Stomach (tissue), 19 donors: Measurements from ENCODE around the gene FSTL3. TPM values are rescaled to one million over a fixed set of nuclear protein-coding genes. Genes with fewer than 3 reads are reported as not detected.
"Not testable (repeated sequence)": the region's sequence is repeated elsewhere in the genome, so short reads cannot be mapped to it uniquely, and the experiment has no call there.

Source experiments
- DNase-seq, 2 donors: peaks; one replicate each; pipeline versions ENCODE4 v3.0.0 to v3.0.0-alpha.2; 2013 to 2019
- H3K27ac ChIP-seq, 5 donors: fragments of 200-600 bp in 4 of 5; sonication (generic) in 4 of 5; one replicate each; pipeline ENCODE4 v1.5.1; 2013 to 2019; ENCODE audit warnings: mild to moderate bottlenecking in 1 of 5, moderate library complexity in 1 of 5
- H3K27me3 ChIP-seq, 3 donors: fragments of 200-600 bp; sonication (generic); one replicate each; pipeline ENCODE4 v1.5.1; 2017 to 2019; ENCODE audit warnings: mixed run types in 1 of 3
- H3K36me3 ChIP-seq, 4 donors: fragments of 200-600 bp; sonication (generic); 1 replicate in 3 of 4; 2 replicates in 1 of 4; pipeline ENCODE4 v1.5.1; 2016 to 2019
- H3K4me1 ChIP-seq, 4 donors: fragments of 200-600 bp; sonication (generic); one replicate each; pipeline ENCODE4 v1.5.1; 2016 to 2019
- H3K4me3 ChIP-seq, 4 donors: fragments of 200-600 bp; sonication (generic) in 3 of 4; one replicate each; pipeline ENCODE4 v1.5.1; 2016 to 2019; ENCODE audit warnings: mild to moderate bottlenecking in 1 of 4
- H3K9me3 ChIP-seq, 4 donors: fragments of 200-600 bp; sonication (generic); one replicate each; pipeline ENCODE4 v1.5.1; 2016 to 2019
- EP300 ChIP-seq: sonication (generic); formaldehyde crosslinking; IDR thresholded peaks from one replicate; pipeline ENCODE4 v1.6.1; 2017; ENCODE audit warnings: antibody characterized with exemption
- POLR2A ChIP-seq, 4 donors: fragments of 450-650 bp; IDR thresholded peaks; one replicate each; pipeline ENCODE4 v1.6.1; 2016; ENCODE audit warnings: antibody characterized with exemption in 4 of 4, control low read depth in 2 of 4, mild to moderate bottlenecking in 1 of 4, moderate library complexity in 1 of 4
- POLR2AphosphoS5 ChIP-seq, 3 donors: sonication (generic); formaldehyde crosslinking; IDR thresholded peaks; one replicate each; pipeline ENCODE4 v1.6.1; 2016; ENCODE audit warnings: antibody characterized with exemption in 3 of 3
- WGBS, 5 donors: extraction: QIAGEN DNeasy Blood & Tissue Kit in 3 of 5; methylation state at CpG; one replicate each; pipeline versions ENCODE4 v1.1.5 to v1.1.7; 2013 to 2018; 5-methylcytosine and 5-hydroxymethylcytosine counted together
- intact Hi-C: fragments of 100-400 bp; cut with DNase I; formaldehyde crosslinking; loops from one replicate; pipeline ENCODE4 v1.15.1; 2023; ENCODE audit warnings: low total_unique reads
- long read RNA-seq, 10 donors: transcript quantifications; one replicate each; lab custom pipeline, GENCODE V29; 2026
- polyA plus RNA-seq, 3 donors: library from polyadenylated mRNA; stranded (reverse); fragments of 200-250 nt; gene quantifications; one replicate each; pipeline ENCODE4 v1.2.3, GENCODE V29; 2013
- total RNA-seq, 5 donors: library from RNA; depleted of rRNA; stranded (reverse); fragments of >200 nt; gene quantifications; one replicate each; pipeline versions ENCODE4 v1.1.0 to v1.2.3, GENCODE V29; 2014 to 2016
- TF ChIP-seq, protein P1 (sequence below), 7 experiments: fragments of 450-650 bp in 4 of 7; fragments of 200-600 bp in 3 of 7; sonication (generic) in 3 of 7; IDR thresholded peaks; one replicate each; pipeline ENCODE4 v1.5.1; 2016 to 2019; ENCODE audit warnings: antibody characterized with exemption in 7 of 7, control low read depth in 2 of 7, mild to moderate bottlenecking in 1 of 7
- donor health status: healthy with polysubstance abuse.
- donor health status: Bipolar disorder and iron deficiency.
- donor health status: healthy.

Gene FSTL3
- total RNA-seq (100 to 1,000 TPM in 1 of 5 donors, 10 to 100 TPM in 4; 12.3 to 136 (median 62.9) TPM), polyA plus RNA-seq (10 to 100 TPM; 12.5 to 32.8 (median 20.7) TPM)
- long read RNA-seq, donor 1, partial matches to known transcripts, result 0 of 3 reads
- long read RNA-seq, donor 1, other reads (novel, unspliced or antisense), result 0 of 3 reads
- long read RNA-seq, donor 2, partial matches to known transcripts, result 0 of 4 reads
- long read RNA-seq, donor 2, other reads (novel, unspliced or antisense), result 0 of 4 reads
- long read RNA-seq, donor 3, partial matches to known transcripts, result 0 of 3 reads
- long read RNA-seq, donor 3, other reads (novel, unspliced or antisense), result 0 of 3 reads
- long read RNA-seq, donor 4, result 0 reads
- long read RNA-seq, donor 5, transcript FSTL3-201 (5 exons, 2,542 nt), result major isoform, 5 of 6 reads
- long read RNA-seq, donor 5, partial matches to known transcripts, result 0 of 6 reads
- long read RNA-seq, donor 5, other reads (novel, unspliced or antisense), result 0 of 6 reads
- long read RNA-seq, donor 6, partial matches to known transcripts, result 8 of 14 reads
- long read RNA-seq, donor 6, other reads (novel, unspliced or antisense), result 0 of 14 reads
- long read RNA-seq, donor 7, partial matches to known transcripts, result 0 of 3 reads
- long read RNA-seq, donor 7, other reads (novel, unspliced or antisense), result 0 of 3 reads
- long read RNA-seq, donor 8, partial matches to known transcripts, result 0 of 2 reads
- long read RNA-seq, donor 8, other reads (novel, unspliced or antisense), result 0 of 2 reads
- long read RNA-seq, donor 9, partial matches to known transcripts, result 0 of 2 reads
- long read RNA-seq, donor 9, other reads (novel, unspliced or antisense), result 0 of 2 reads
- long read RNA-seq, donor 10, partial matches to known transcripts, result 0 of 1 reads
- long read RNA-seq, donor 10, other reads (novel, unspliced or antisense), result 0 of 1 reads

DNA sequence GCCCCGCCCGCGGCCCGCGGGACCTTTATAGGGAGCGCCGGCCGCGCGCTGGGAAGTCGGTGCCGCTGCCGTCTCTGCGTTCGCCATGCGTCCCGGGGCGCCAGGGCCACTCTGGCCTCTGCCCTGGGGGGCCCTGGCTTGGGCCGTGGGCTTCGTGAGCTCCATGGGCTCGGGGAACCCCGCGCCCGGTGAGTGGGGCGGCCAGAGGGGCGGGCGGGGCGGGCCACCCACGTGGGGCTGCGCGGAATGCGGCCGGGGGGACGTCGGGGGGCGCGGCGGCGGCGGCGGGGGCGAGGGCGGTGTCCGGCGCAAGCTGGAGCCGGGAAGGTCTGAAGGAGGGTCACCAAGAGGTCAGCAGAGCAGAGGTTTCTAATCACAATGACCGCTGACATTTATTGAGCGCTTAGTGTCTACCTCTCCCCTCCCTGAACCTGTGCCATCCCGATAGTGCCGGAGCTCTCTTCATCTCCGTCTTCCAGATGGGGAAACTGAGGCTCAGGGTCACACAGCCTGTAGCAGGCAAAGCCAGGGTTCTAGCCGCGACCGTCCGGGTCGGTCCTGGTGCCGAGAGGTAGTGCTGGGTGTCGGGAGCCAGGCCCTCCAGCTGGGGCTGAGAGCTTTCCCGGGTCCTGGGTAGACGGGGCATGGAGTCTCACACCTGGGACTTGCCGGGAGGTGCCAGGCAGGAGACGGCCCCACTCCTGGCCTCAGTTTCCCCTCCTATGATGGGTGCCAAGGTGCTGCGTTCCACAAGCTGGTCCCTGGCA is at the start of gene FSTL3:
Gene FSTL3 (plus strand): TSS at position 54 of the 767 bp plus-strand sequence. CDS start 32 bp downstream, at position 86.
- H3K4me1 ChIP-seq, result peaks cover 31 to 53% (median 48%) of the 10 kb centered on the region in 4 donors

GRCh38 chr19:626566-626965 is 49.6 kb upstream of the FSTL3 start:
- WGBS, 5 donors, result 89 to 94% (median 93%) methylated on average over 7 of the region's 7 CpGs
- H3K27ac ChIP-seq, intact Hi-C loops, DNase-seq, H3K9me3 ChIP-seq, H3K27me3 ChIP-seq, H3K4me3 ChIP-seq: not testable (repeated sequence)
- H3K36me3 ChIP-seq, result peaks cover 27 to 97% (median 90%) of the 10 kb centered on the region in 4 donors
- peaks cover 0 to 23% (median 8%) of the 10 kb centered on the region in 4 donors for H3K4me1 ChIP-seq

More for the DNA sequence above, at the start of gene FSTL3:
- peak within 1 kb of the TSS; percentile 48 to 59 (median 54) for H3K4me3 ChIP-seq
- DNase-seq, result peak in 1 of 2 donors; percentile 73
- 0 to 6% (median 4%) methylated on average over 16 to 63 of the region's 63 CpGs for WGBS, 5 donors
- H3K9me3 ChIP-seq, result no peaks in the 10 kb centered on the region
- TF ChIP-seq EP300 (no peak), POLR2AphosphoS5 (IDR thresholded peaks at IDR 0.05) (peak; percentile 37 to 64 (median 49)), POLR2A (IDR thresholded peaks at IDR 0.05) (no peak)
- peaks cover 0 to 42% (median 11%) of the 10 kb centered on the region in 3 donors for H3K27me3 ChIP-seq
- peak within 1 kb of the TSS; percentile 57 to 98 (median 85) for H3K27ac ChIP-seq
- intact Hi-C loops, result no loop called here
- peaks cover 0 to 5% (median 0%) of the 10 kb centered on the region in 4 donors for H3K36me3 ChIP-seq

GRCh38 chr19:628168-628567 is 48.0 kb upstream of the FSTL3 start:
- Histone ChIP-seq H3K27me3 (no peaks in the 10 kb centered on the region), H3K27ac (no peak overlapping the region), H3K9me3 (no peaks in the 10 kb centered on the region), H3K4me1 (peaks cover 13 to 39% (median 22%) of the 10 kb centered on the region in 4 donors), H3K4me3 (no peak overlapping the region), H3K36me3 (peaks cover 19 to 81% (median 74%) of the 10 kb centered on the region in 4 donors)
- TF ChIP-seq EP300, result no peak
- TF ChIP-seq POLR2AphosphoS5 (IDR thresholded peaks at IDR 0.05), result no peak
- TF ChIP-seq, protein P1, sequence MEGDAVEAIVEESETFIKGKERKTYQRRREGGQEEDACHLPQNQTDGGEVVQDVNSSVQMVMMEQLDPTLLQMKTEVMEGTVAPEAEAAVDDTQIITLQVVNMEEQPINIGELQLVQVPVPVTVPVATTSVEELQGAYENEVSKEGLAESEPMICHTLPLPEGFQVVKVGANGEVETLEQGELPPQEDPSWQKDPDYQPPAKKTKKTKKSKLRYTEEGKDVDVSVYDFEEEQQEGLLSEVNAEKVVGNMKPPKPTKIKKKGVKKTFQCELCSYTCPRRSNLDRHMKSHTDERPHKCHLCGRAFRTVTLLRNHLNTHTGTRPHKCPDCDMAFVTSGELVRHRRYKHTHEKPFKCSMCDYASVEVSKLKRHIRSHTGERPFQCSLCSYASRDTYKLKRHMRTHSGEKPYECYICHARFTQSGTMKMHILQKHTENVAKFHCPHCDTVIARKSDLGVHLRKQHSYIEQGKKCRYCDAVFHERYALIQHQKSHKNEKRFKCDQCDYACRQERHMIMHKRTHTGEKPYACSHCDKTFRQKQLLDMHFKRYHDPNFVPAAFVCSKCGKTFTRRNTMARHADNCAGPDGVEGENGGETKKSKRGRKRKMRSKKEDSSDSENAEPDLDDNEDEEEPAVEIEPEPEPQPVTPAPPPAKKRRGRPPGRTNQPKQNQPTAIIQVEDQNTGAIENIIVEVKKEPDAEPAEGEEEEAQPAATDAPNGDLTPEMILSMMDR (IDR thresholded peaks at IDR 0.05), result peak in 1 of 7 experiments; percentile 16
- no peak for TF ChIP-seq POLR2A (IDR thresholded peaks at IDR 0.05)
- intact Hi-C loops, result no loop called here
- WGBS, 5 donors, result 89 to 91% (median 90%) methylated on average over 17 to 19 of the region's 19 CpGs
- DNase-seq, result no peak

DNA sequence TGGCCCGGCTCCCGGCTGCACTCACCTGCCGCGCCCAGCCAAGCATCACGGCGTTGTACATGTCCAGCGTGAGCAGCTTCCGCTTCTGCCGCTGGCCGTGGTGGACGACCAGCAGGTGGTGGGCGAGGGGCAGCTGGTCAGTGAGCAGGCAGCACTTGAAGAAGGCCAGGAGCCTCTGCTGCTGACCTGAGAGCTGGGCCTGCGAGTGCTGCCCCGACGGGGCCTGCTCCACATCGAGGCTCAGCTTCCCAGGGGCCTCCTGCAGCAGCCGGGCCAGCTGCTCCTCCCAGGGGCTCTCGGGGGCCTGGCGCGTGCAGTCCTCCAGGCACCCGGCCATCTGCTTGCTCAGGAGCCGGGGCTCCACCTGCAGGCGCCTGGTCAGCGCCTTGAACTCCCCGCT is 46.7 kb upstream of the FSTL3 start:
- intact Hi-C loops, H3K4me3 ChIP-seq, H3K9me3 ChIP-seq, H3K27me3 ChIP-seq, DNase-seq, H3K27ac ChIP-seq: not testable (repeated sequence)
- WGBS, 5 donors, result 64 to 79% (median 73%) methylated on average over 19 to 25 of the region's 25 CpGs
- peaks cover 20 to 48% (median 31%) of the 10 kb centered on the region in 4 donors for H3K4me1 ChIP-seq
- H3K36me3 ChIP-seq, result peaks cover 19 to 67% (median 61%) of the 10 kb centered on the region in 4 donors

DNA sequence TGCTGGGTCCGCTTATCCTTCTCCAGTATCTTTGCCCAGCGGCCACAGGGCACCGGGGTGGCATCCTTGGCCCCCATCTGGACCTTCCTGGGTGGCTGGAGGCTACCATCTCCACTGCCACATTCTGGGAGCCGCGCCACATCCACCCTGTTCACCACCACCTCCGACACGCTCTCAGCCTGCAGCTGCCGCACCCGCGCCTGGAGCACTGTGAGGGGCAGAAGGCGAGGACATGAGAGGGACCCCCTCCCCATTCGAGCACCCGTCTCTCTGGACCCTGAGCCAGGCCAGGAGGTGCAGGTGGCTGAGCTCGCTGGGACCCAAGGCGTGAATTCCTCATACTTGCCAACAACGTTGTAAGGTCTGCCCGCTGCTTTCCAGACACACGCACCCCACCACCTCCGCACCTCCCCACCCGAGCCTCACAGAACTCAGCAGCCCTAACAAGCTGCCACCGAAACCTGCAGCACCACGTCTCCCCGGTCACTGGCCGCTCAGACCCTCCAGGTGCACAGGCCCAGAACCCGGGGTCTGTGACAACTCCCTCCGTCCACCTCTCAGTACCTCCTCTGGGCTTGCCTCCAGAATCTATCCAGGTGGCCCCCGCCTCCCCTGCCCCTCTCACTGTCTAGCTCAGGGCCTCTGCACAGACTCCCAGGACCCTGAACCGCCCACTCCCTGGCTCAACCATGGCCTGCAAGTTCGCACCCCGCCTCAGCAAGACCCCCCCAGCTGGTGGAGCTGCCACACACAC is 46.1 kb upstream of the FSTL3 start:
- Histone ChIP-seq H3K27ac (no peak overlapping the region), H3K27me3 (no peaks in the 10 kb centered on the region), H3K4me1 (peaks cover 20 to 54% (median 36%) of the 10 kb centered on the region in 4 donors), H3K9me3 (no peaks in the 10 kb centered on the region), H3K4me3 (no peak overlapping the region), H3K36me3 (peaks cover 13 to 61% (median 54%) of the 10 kb centered on the region in 4 donors)
- 90 to 96% (median 94%) methylated on average over 30 of the region's 30 CpGs for WGBS, 5 donors
- DNase-seq, result no peak
- intact Hi-C loops, result loop anchor here (10.0 kb wide), 1 partner anchor 55 kb away; the partner anchor contains the start of gene BSG
- TF ChIP-seq POLR2AphosphoS5 (IDR thresholded peaks at IDR 0.05) (no peak), EP300 (no peak), POLR2A (IDR thresholded peaks at IDR 0.05) (no peak)
- TF ChIP-seq, protein P1 (IDR thresholded peaks at IDR 0.05), result no peak
